ENCODE data around the gene SSR3.

SSR3 gene

DNA sequence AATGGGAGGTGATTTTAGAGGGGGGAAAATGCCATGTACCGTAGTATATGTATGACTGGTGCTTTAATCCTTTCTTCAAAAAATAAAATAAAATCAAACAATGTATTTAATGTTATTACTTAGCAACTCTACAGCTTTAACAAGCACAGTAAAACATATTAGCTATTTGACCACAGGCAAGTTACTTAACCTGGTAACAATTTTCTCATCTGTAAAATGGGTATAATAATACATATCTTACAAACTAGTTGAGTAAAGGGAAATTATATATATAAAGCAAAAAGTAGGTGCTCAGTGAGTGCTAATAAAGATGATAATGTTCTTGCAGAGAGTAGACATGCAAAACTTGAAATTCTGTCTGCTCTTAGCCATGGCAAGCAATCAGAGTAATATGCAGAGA is 27.9 kb downstream of the SSR3 start:
- no peak for DNase-seq (ENCODE audit: low read depth)
- H3K4me3 ChIP-seq (ENCODE audit: low read depth, low read length) = no peak overlapping the region
- TF ChIP-seq, protein P1, sequence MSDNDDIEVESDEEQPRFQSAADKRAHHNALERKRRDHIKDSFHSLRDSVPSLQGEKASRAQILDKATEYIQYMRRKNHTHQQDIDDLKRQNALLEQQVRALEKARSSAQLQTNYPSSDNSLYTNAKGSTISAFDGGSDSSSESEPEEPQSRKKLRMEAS (IDR thresholded peaks at IDR 0.05; ENCODE audit: low read depth, low read length) = no peak
- TF ChIP-seq, protein P2, sequence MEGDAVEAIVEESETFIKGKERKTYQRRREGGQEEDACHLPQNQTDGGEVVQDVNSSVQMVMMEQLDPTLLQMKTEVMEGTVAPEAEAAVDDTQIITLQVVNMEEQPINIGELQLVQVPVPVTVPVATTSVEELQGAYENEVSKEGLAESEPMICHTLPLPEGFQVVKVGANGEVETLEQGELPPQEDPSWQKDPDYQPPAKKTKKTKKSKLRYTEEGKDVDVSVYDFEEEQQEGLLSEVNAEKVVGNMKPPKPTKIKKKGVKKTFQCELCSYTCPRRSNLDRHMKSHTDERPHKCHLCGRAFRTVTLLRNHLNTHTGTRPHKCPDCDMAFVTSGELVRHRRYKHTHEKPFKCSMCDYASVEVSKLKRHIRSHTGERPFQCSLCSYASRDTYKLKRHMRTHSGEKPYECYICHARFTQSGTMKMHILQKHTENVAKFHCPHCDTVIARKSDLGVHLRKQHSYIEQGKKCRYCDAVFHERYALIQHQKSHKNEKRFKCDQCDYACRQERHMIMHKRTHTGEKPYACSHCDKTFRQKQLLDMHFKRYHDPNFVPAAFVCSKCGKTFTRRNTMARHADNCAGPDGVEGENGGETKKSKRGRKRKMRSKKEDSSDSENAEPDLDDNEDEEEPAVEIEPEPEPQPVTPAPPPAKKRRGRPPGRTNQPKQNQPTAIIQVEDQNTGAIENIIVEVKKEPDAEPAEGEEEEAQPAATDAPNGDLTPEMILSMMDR (IDR thresholded peaks at IDR 0.05; ENCODE audit: low read depth, low read length) = no peak
- no peak for TF ChIP-seq MYC (IDR thresholded peaks at IDR 0.05; ENCODE audit: low read depth, low read length)
- no peak for TF ChIP-seq POLR2A (IDR thresholded peaks at IDR 0.05; ENCODE audit: extremely low read depth, insufficient read length)

DNA sequence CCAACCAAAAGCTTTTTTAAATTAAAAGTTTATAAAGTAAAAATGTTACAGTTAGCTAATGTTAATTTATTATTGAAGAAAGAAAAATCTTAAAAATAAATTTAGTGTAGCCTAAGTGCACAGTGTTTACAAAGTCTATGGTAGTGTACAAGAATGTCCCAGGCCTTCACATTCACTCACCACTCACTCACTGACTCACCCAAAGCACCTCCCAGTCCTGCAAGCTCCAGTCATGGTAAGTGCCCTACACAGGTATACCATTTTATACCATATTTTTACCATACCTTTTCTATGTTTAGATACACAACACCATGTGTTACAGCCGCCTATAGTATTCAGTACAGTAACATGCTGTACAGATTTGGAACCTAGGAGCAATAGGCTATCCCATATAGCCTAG is 29.1 kb downstream of the SSR3 start:
- DNase-seq (ENCODE audit: low read depth) = no peak
- no peak overlapping the region for H3K4me3 ChIP-seq (ENCODE audit: low read depth, low read length)
- TF ChIP-seq, protein P2 (IDR thresholded peaks at IDR 0.05; ENCODE audit: low read depth, low read length) = no peak
- TF ChIP-seq MYC (IDR thresholded peaks at IDR 0.05; ENCODE audit: low read depth, low read length) = no peak
- no peak for TF ChIP-seq POLR2A (IDR thresholded peaks at IDR 0.05; ENCODE audit: extremely low read depth, insufficient read length)
- TF ChIP-seq, protein P1 (IDR thresholded peaks at IDR 0.05; ENCODE audit: low read depth, low read length) = no peak

DNA sequence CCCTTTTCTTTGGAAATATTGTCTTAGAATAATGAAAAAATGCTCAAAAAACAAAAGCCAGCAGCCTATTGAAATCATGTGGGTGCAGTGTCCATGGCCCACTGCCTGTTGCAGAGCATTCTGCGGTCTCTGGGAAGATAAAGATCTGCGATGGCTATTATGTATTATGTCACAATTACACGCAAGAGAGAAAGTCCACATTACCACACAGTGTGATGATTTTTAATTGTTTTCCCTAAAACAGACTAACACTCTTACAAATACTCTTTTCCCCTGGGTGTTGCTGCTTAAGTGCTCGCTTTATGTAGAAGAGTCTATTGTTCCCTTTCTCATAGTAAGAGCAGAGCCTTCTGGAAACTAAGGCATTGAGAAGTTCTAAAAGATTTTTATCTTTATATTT is 32.2 kb downstream of the SSR3 start:
- no peak for TF ChIP-seq POLR2A (IDR thresholded peaks at IDR 0.05; ENCODE audit: extremely low read depth, insufficient read length)
- TF ChIP-seq, protein P1 (IDR thresholded peaks at IDR 0.05; ENCODE audit: low read depth, low read length) = no peak
- TF ChIP-seq MYC (IDR thresholded peaks at IDR 0.05; ENCODE audit: low read depth, low read length) = no peak
- TF ChIP-seq, protein P2 (IDR thresholded peaks at IDR 0.05; ENCODE audit: low read depth, low read length) = no peak
- DNase-seq (ENCODE audit: low read depth) = peak; percentile 88

DNA sequence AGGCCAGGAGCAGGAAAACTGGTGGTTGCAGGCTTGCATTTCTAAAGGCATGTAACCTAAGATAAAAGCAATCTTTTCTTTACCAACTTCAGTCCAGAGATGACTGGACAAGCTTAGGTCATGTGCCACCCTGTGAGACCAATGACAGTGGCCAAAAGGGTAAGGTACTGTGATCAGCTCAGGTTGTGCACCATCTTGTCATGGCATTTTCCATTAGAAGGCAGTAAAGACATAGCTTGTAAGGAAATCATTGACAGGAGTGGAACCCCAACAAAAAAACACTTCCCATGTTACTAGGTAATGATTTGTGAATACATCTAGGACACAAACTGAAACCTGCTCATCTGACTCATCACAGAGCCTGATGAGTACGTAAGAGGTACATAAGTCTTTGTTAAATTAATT is 35.2 kb downstream of the SSR3 start:
- TF ChIP-seq, protein P1 (IDR thresholded peaks at IDR 0.05; ENCODE audit: low read depth, low read length) = no peak
- TF ChIP-seq MYC (IDR thresholded peaks at IDR 0.05; ENCODE audit: low read depth, low read length) (no peak), POLR2A (IDR thresholded peaks at IDR 0.05; ENCODE audit: extremely low read depth, insufficient read length) (no peak)
- TF ChIP-seq, protein P2 (IDR thresholded peaks at IDR 0.05; ENCODE audit: low read depth, low read length) = no peak

More for the DNA sequence above, 32.2 kb downstream of the SSR3 start:
- H3K4me3 ChIP-seq (ENCODE audit: low read depth, low read length) = no peak overlapping the region

DNA sequence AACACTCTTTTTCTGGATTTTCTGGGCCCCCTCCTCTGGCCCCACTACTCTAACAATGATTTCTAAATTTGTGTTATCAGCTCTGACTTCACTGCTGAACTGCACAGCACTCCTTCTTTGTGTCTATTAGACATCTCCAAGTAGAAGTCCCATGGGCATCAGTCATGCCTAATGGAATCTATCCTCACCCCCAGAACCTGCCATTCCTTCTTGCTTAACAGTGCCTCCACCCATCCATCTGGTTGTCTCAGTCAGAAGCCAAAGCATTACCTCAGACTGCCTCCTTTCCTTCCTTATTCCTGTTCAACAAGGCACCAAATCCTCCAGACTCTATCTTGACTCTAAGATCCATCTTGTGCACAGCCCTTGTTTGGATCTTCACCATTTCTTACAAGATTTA is 36.2 kb downstream of the SSR3 start:
- DNase-seq (ENCODE audit: low read depth) = no peak
- no peak for TF ChIP-seq POLR2A (IDR thresholded peaks at IDR 0.05; ENCODE audit: extremely low read depth, insufficient read length)
- TF ChIP-seq, protein P2 (IDR thresholded peaks at IDR 0.05; ENCODE audit: low read depth, low read length) = no peak
- no peak for TF ChIP-seq MYC (IDR thresholded peaks at IDR 0.05; ENCODE audit: low read depth, low read length)
- TF ChIP-seq, protein P1 (IDR thresholded peaks at IDR 0.05; ENCODE audit: low read depth, low read length) = no peak
- H3K4me3 ChIP-seq (ENCODE audit: low read depth, low read length) = no peak overlapping the region

More for the DNA sequence above, 35.2 kb downstream of the SSR3 start:
- no peak for DNase-seq (ENCODE audit: low read depth)
- H3K4me3 ChIP-seq (ENCODE audit: low read depth, low read length) = no peak overlapping the region
